ENCODE results near the gene IGSF21.

DNA sequence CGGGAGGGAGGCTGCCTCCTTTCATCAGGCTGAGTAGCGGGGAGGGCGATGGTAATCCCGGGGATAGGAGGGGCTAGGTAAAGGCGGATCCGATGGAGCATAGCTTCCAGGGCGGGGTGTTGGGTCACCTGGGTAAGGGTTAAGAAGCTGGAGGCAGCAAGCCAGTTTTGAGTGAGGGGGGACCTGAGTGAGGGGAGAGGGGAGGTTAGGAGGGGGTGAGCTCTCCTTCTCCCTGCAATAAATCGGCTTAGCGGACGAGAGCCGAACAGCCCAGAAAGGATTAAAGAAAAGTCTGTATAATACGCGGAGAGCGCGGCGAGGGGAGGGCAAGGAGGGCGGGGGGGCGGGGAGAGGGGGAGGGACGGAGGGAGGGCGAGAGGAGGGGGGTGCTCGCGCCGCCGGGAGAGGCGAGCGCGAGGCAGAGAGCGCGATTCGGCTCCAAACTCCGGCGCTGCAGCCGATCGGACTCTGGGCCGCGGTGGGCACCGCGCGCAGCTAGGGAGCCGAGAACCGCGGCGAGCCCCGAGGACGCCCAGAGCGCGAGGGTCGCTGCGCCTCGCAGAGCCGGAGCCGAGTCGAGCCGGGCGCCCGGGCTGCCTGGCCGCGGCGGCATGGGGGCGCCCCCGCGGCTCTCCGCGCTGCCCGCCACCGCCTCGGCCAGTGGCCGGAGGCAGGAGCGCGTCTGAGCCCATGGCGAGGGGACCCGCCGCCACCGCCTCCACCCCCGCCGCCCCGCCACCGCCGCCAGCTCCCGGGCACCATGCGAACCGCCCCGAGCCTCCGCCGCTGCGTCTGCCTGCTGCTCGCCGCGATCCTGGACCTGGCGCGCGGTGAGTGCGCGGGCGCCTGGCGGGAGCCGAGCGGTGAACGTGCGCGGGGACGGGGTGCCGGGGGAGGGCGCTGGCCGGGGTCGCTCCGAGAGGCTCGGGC is at the start of gene IGSF21:
- TF ChIP-seq, protein P1, sequence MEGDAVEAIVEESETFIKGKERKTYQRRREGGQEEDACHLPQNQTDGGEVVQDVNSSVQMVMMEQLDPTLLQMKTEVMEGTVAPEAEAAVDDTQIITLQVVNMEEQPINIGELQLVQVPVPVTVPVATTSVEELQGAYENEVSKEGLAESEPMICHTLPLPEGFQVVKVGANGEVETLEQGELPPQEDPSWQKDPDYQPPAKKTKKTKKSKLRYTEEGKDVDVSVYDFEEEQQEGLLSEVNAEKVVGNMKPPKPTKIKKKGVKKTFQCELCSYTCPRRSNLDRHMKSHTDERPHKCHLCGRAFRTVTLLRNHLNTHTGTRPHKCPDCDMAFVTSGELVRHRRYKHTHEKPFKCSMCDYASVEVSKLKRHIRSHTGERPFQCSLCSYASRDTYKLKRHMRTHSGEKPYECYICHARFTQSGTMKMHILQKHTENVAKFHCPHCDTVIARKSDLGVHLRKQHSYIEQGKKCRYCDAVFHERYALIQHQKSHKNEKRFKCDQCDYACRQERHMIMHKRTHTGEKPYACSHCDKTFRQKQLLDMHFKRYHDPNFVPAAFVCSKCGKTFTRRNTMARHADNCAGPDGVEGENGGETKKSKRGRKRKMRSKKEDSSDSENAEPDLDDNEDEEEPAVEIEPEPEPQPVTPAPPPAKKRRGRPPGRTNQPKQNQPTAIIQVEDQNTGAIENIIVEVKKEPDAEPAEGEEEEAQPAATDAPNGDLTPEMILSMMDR (IDR thresholded peaks at IDR 0.05): no peak
- TF ChIP-seq POLR2A (IDR thresholded peaks at IDR 0.05): no peak

Measured in thyroid gland (tissue), 4 donors.